RWPE2 (cell line): Measurements from ENCODE around the gene GAL3ST1.

Experiments used
- ATAC-seq: fragments of 200-7000 bp; cut with Tn5 transposase; 3 replicates; pipeline ENCODE4 v1.9.1; 2021; ENCODE audit warnings: low read depth
- DNase-seq: peaks from one replicate; pipeline ENCODE4 v3.0.0-alpha.2; 2020; ENCODE audit warnings: low spot score
- H3K27ac ChIP-seq: fragments of 450-650 bp; 2 replicates; pipeline ENCODE4 v1.5.1; 2017; ENCODE audit warnings: mild to moderate bottlenecking; ENCODE audit not compliant: poor library complexity, severe bottlenecking
- H3K27me3 ChIP-seq: fragments of 250-450 bp; sonication (Bioruptor Pico); 2 replicates; pipeline ENCODE4 v1.5.1; 2021; ENCODE audit warnings: mild to moderate bottlenecking, moderate library complexity; ENCODE audit not compliant: insufficient read depth, poor library complexity, severe bottlenecking
- H3K36me3 ChIP-seq: fragments of 250-450 bp; sonication (Bioruptor Pico); 2 replicates; pipeline ENCODE4 v1.5.1; 2020; ENCODE audit warnings: low read depth, mild to moderate bottlenecking, moderate library complexity
- H3K4me1 ChIP-seq: fragments of 250-450 bp; sonication (Bioruptor Pico); 2 replicates; pipeline ENCODE4 v1.5.1; 2021; ENCODE audit warnings: mild to moderate bottlenecking, moderate library complexity; ENCODE audit not compliant: insufficient read depth, poor library complexity, severe bottlenecking
- H3K4me3 ChIP-seq: fragments of 250-450 bp; sonication (Bioruptor Pico); 2 replicates; pipeline ENCODE4 v1.5.1; 2021; ENCODE audit warnings: mild to moderate bottlenecking, moderate library complexity; ENCODE audit not compliant: severe bottlenecking
- H3K9me3 ChIP-seq: fragments of 250-450 bp; sonication (Bioruptor Pico); 2 replicates; pipeline ENCODE4 v1.5.1; 2021; ENCODE audit warnings: mild to moderate bottlenecking, moderate library complexity; ENCODE audit not compliant: severe bottlenecking
- TF ChIP-seq, protein P1 (sequence below): fragments of 450-650 bp; IDR thresholded peaks from one replicate; pipeline ENCODE4 v1.5.1; 2017; ENCODE audit warnings: mild to moderate bottlenecking, moderate library complexity; ENCODE audit not compliant: poor library complexity, severe bottlenecking

GAL3ST1 gene

DNA sequence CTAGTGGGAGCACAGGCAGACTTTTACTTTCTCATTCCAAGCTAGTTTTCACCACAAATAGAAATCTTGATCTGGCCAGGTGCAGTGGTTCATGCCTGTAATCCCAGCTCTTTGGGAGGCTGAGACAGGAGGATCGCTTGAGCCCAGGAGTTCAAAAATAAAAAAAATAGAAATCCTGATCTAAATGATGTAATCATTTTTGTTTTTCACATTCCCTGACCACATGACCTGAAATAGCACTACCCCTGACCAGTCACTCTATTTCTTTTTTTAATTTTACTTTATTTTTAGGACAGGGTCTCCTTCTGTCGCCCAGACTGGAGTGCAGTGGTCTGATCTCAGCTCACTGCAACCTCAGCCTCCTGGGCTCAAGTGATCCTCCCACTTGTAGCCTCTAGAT, 30.3 kb upstream of the GAL3ST1 start:
- no peak for DNase-seq
- Histone ChIP-seq H3K36me3 (no peaks in the 10 kb centered on the region), H3K27ac (no peak overlapping the region), H3K4me3 (no peak overlapping the region), H3K4me1 (peaks cover 16% of the 10 kb centered on the region), H3K9me3 (no peaks in the 10 kb centered on the region), H3K27me3 (no peaks in the 10 kb centered on the region)
- TF ChIP-seq, protein P1, sequence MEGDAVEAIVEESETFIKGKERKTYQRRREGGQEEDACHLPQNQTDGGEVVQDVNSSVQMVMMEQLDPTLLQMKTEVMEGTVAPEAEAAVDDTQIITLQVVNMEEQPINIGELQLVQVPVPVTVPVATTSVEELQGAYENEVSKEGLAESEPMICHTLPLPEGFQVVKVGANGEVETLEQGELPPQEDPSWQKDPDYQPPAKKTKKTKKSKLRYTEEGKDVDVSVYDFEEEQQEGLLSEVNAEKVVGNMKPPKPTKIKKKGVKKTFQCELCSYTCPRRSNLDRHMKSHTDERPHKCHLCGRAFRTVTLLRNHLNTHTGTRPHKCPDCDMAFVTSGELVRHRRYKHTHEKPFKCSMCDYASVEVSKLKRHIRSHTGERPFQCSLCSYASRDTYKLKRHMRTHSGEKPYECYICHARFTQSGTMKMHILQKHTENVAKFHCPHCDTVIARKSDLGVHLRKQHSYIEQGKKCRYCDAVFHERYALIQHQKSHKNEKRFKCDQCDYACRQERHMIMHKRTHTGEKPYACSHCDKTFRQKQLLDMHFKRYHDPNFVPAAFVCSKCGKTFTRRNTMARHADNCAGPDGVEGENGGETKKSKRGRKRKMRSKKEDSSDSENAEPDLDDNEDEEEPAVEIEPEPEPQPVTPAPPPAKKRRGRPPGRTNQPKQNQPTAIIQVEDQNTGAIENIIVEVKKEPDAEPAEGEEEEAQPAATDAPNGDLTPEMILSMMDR = no peak
- no peak for ATAC-seq

DNA sequence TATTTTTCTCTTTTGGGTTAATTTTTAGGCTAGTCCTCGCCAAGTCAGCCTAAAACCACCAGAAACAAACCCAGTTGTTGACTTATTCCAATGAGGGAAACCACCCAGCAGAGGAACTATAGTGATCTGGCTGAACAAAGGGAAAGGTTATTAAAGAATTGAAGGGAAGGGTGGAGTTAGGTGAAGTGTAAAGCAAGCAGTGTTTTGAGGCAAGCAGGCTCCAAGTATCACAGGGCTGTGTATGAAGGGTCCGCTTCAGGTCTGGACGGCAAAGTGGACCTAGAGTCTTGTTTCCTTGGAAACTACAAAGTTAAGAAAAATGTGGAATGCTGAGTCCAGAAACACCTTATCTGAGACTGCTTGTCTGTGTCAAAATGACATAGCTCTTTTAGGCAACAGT, 29.3 kb upstream of the GAL3ST1 start:
- no peaks in the 10 kb centered on the region for H3K27me3 ChIP-seq
- H3K4me3 ChIP-seq = no peak overlapping the region
- no peaks in the 10 kb centered on the region for H3K36me3 ChIP-seq
- H3K9me3 ChIP-seq = no peaks in the 10 kb centered on the region
- no peak overlapping the region for H3K27ac ChIP-seq
- H3K4me1 ChIP-seq = peaks cover 7% of the 10 kb centered on the region
- ATAC-seq = no peak
- no peak for DNase-seq
- TF ChIP-seq, protein P1 = no peak

DNA sequence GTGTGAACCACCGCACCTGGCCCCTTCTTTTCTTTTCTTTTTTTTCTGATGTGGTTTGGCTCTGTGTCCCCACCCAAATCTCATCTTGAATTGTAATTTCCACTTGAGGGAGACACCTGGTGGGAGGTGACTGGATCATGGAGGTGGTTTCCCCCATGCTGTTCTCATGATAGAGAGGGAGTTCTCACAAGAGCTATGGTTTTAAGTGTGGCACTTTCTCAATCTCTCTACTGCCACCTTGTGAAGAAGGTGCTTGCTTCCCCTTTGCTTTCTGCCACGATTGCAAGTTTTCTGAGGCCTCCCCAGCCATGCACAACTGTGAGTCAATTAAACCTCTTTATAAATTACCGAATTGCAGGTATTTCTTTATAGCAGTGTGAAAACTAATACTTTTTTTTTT, 27.6 kb upstream of the GAL3ST1 start:
- no peak overlapping the region for H3K27ac ChIP-seq
- no peak overlapping the region for H3K4me3 ChIP-seq
- no peaks in the 10 kb centered on the region for H3K36me3 ChIP-seq
- TF ChIP-seq, protein P1 = peak; percentile 45
- H3K27me3 ChIP-seq = no peaks in the 10 kb centered on the region
- no peaks in the 10 kb centered on the region for H3K9me3 ChIP-seq
- peaks cover 5% of the 10 kb centered on the region for H3K4me1 ChIP-seq
- DNase-seq (no peak), ATAC-seq (0 out of 3 replicates have a peak, but pooled peaks have one; percentile 23)

DNA sequence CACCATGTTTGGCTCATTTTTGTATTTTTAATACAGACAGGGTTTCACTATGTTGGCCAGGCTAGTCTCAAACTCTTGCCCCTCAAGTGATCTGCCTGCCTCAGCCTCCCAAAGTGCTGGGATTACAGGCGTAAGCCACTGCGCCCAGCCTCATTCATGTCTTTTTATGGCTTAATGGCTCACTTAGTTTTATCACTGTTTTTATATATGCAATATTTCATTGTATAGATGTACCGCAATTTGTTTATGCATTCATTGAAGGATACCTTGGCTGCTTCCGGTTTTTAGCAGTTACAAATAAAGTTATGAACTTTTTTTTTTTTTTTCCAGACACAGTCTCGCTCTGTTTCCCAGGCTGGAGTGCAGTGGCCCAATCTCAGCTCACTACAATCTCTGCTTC, 27.0 kb upstream of the GAL3ST1 start:
- ATAC-seq (no peak), DNase-seq (no peak)
- Histone ChIP-seq H3K4me3 (no peak overlapping the region), H3K4me1 (no peaks in the 10 kb centered on the region), H3K9me3 (no peaks in the 10 kb centered on the region), H3K27ac (no peak overlapping the region), H3K36me3 (no peaks in the 10 kb centered on the region), H3K27me3 (no peaks in the 10 kb centered on the region)
- TF ChIP-seq, protein P1 = no peak

DNA sequence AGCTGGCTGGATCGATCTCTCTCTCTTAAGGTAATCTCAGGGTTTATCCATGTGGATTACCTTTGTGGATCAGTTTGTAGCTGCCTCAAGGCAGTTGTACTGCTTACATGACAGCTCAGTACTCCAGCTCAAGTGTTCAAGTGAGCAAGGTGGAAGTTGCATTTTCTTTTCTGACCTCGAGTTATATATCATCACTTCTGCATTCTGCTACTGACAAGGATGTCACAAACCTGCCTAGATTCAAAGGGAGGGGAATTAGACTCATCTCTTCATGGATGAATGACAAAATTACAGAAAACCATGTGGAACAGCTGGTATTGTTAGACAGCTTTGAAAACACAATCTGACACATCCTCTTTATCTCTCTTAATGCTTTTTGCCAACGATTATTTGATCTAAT, 26.5 kb upstream of the GAL3ST1 start:
- Histone ChIP-seq H3K4me1 (no peaks in the 10 kb centered on the region), H3K9me3 (no peaks in the 10 kb centered on the region), H3K36me3 (no peaks in the 10 kb centered on the region), H3K27ac (no peak overlapping the region), H3K27me3 (no peaks in the 10 kb centered on the region), H3K4me3 (no peak overlapping the region)
- no peak for DNase-seq
- ATAC-seq = no peak
- TF ChIP-seq, protein P1 = no peak
